Aorta (tissue), 5 donors: ENCODE measurements around the gene RBM44. TPM values are rescaled to one million over a fixed set of nuclear protein-coding genes. Genes with fewer than 3 reads are reported as not detected.
"Not testable (repeated sequence)": the region's sequence is repeated elsewhere in the genome, so short reads cannot be mapped to it uniquely, and the experiment has no call there.

Experiments
- ATAC-seq: fragments of 200-7000 bp; cut with Tn5 transposase; one replicate; pipeline ENCODE4 v1.9.1; 2022; ENCODE audit warnings: moderate library complexity; ENCODE audit not compliant: low FRiP score
- DNase-seq, 2 donors: peaks; one replicate each; pipeline ENCODE4 v3.0.0-alpha.2; 2020
- H3K27ac ChIP-seq, 2 donors: one replicate each; pipeline ENCODE4 v1.5.1; 2013; ENCODE audit warnings: low read length in 2 of 2, mild to moderate bottlenecking in 2 of 2, moderate library complexity in 2 of 2, control low read depth in 1 of 2, inconsistent platforms in 1 of 2, low read depth in 1 of 2
- H3K27me3 ChIP-seq, 2 donors: one replicate each; pipeline ENCODE4 v1.6.1; 2013; ENCODE audit warnings: control low read depth in 1 of 2, low read length in 1 of 2, mild to moderate bottlenecking in 1 of 2, moderate library complexity in 1 of 2; ENCODE audit not compliant: insufficient read depth in 2 of 2, control insufficient read depth in 1 of 2
- H3K36me3 ChIP-seq, 2 donors: one replicate each; pipeline ENCODE4 v1.6.1; 2013; ENCODE audit warnings: control low read depth in 1 of 2, low read length in 1 of 2, mild to moderate bottlenecking in 1 of 2; ENCODE audit not compliant: insufficient read depth in 2 of 2, control insufficient read depth in 1 of 2
- H3K4me1 ChIP-seq, 2 donors: one replicate each; pipeline ENCODE4 v1.6.1; 2013; ENCODE audit warnings: low read length in 2 of 2, control low read depth in 1 of 2, mild to moderate bottlenecking in 1 of 2, moderate library complexity in 1 of 2; ENCODE audit not compliant: insufficient read depth in 2 of 2, control insufficient read depth in 1 of 2
- H3K4me3 ChIP-seq, 2 donors: one replicate each; pipeline ENCODE4 v1.5.1; 2013; ENCODE audit warnings: low read length in 2 of 2, control low read depth in 1 of 2, mild to moderate bottlenecking in 1 of 2
- H3K9me3 ChIP-seq: one replicate; pipeline ENCODE4 v1.6.1; 2013; ENCODE audit warnings: mild to moderate bottlenecking, low read length; ENCODE audit not compliant: control insufficient read depth
- WGBS, 2 donors: extraction: QIAGEN DNeasy Blood & Tissue Kit; methylation state at CpG; one replicate each; pipeline ENCODE4 v1.1.7; 2013; 5-methylcytosine and 5-hydroxymethylcytosine counted together
- intact Hi-C, 2 donors: fragments of 100-400 bp; cut with DNase I; formaldehyde crosslinking; loops; one replicate each; pipeline versions ENCODE4 v1.14.2 to v1.15.0; 2022
- long read RNA-seq, 2 donors: library from polyadenylated mRNA; unstranded; transcript quantifications; one replicate each; pipeline ENCODE4 v2.0.0, GENCODE V29; 2020 to 2021
- polyA plus RNA-seq, 2 donors: library from polyadenylated mRNA; stranded (reverse); fragments of 200-250 nt; gene quantifications; one replicate each; pipeline ENCODE4 v1.2.3, GENCODE V29; 2013
- total RNA-seq, 2 donors: library from RNA; stranded (reverse); fragmentation: NEBNext Ultra II Directional; extraction: Animal tissue kit (Norgen Biotek cat#: 25700); gene quantifications; one replicate each; pipeline ENCODE4 v1.2.1, GENCODE V29; 2021
- donor health status: healthy with polysubstance abuse.
- donor health status: Bipolar disorder and iron deficiency.
- donor health status: DM: no; HTN: no; CAD: no.
- donor health status: DM: no; HTN: no; CAD: no.
- donor health status: DM: yes; HTN: yes; CAD: no.

RBM44 gene
- total RNA-seq (1 to 10 TPM; 2.5 to 3.2 TPM), polyA plus RNA-seq (1 to 10 TPM in 1 of 2 donors, not detected in 1; 1.4 TPM)
- long read RNA-seq, donor 1, partial matches to known transcripts: 0 of 2 reads
- long read RNA-seq, donor 1, other reads (novel, unspliced or antisense): 2 of 2 reads
- long read RNA-seq, donor 2, partial matches to known transcripts: 1 of 1 reads
- long read RNA-seq, donor 2, other reads (novel, unspliced or antisense): 0 of 1 reads

GRCh38 chr2:237798236-237799059, at the start of gene RBM44:
RBM44 (plus strand) TSS chr2:237798779; CDS start chr2:237813610, 14,831 bp downstream.
- Histone ChIP-seq H3K36me3 (no peaks in the 10 kb centered on the region), H3K9me3 (no peaks in the 10 kb centered on the region), H3K4me3 (no peak within 1 kb of the TSS), H3K4me1 (no peaks in the 10 kb centered on the region), H3K27me3 (no peaks in the 10 kb centered on the region), H3K27ac (no peak within 1 kb of the TSS)
- 65 to 75% methylated on average over 76 to 84 of the region's 84 CpGs for WGBS, 2 donors
- intact Hi-C loops: no loop called here
- DNase-seq: no peak
- ATAC-seq: no peak

- H3K27ac ChIP-seq: no peak overlapping the region
- intact Hi-C loops: loop anchor here (5.0 kb wide), 2 partner anchors 77 to 237 kb away; no protein-coding TSS in a partner anchor
- no peaks in the 10 kb centered on the region for H3K9me3 ChIP-seq
- H3K4me1 ChIP-seq: no peaks in the 10 kb centered on the region
- peaks cover 0 to 14% of the 10 kb centered on the region in 2 donors for H3K36me3 ChIP-seq
- 91% methylated on average over 11 of the region's 11 CpGs for WGBS, 2 donors
- no peak overlapping the region for H3K4me3 ChIP-seq
- no peaks in the 10 kb centered on the region for H3K27me3 ChIP-seq
- no peak for ATAC-seq
- DNase-seq: no peak
These were observed 49.6 kb upstream of the RBM44 start for GRCh38 chr2:237749002-237749401.

- ATAC-seq (no peak), DNase-seq (no peak)
- no peaks in the 10 kb centered on the region for H3K9me3 ChIP-seq
- intact Hi-C loops: loop anchor here (5.0 kb wide), 2 partner anchors 78 to 238 kb away; no protein-coding TSS in a partner anchor
- WGBS, 2 donors: 76 to 78% methylated on average over 2 of the region's 2 CpGs
- no peak overlapping the region for H3K27ac ChIP-seq
- H3K4me1 ChIP-seq: no peaks in the 10 kb centered on the region
- H3K27me3 ChIP-seq: no peaks in the 10 kb centered on the region
- peaks cover 4 to 17% of the 10 kb centered on the region in 2 donors for H3K36me3 ChIP-seq
- no peak overlapping the region for H3K4me3 ChIP-seq
These were observed 48.6 kb upstream of the RBM44 start for GRCh38 chr2:237749961-237750360.

GRCh38 chr2:237750441-237750840, 48.1 kb upstream of the RBM44 start:
- intact Hi-C loops, H3K4me3 ChIP-seq, H3K9me3 ChIP-seq, H3K27me3 ChIP-seq, ATAC-seq, H3K27ac ChIP-seq, DNase-seq, H3K4me1 ChIP-seq: not testable (repeated sequence)
- peaks cover 4 to 20% of the 10 kb centered on the region in 2 donors for H3K36me3 ChIP-seq
- WGBS, 2 donors: 92% methylated on average over 15 of the region's 15 CpGs

- Histone ChIP-seq H3K4me3 (no peak overlapping the region), H3K27me3 (no peaks in the 10 kb centered on the region), H3K36me3 (peaks cover 10 to 22% of the 10 kb centered on the region in 2 donors), H3K27ac (no peak overlapping the region), H3K4me1 (no peaks in the 10 kb centered on the region), H3K9me3 (no peaks in the 10 kb centered on the region)
- WGBS, 2 donors: 79 to 83% methylated on average over 5 of the region's 5 CpGs
- ATAC-seq (no peak), DNase-seq (no peak)
- intact Hi-C loops: no loop called here
These were observed 45.8 kb upstream of the RBM44 start for GRCh38 chr2:237752761-237753165.

GRCh38 chr2:237754182-237754581, 44.4 kb upstream of the RBM44 start:
- H3K27ac ChIP-seq: no peak overlapping the region
- intact Hi-C loops: no loop called here
- no peak for ATAC-seq
- no peaks in the 10 kb centered on the region for H3K9me3 ChIP-seq
- H3K36me3 ChIP-seq: peaks cover 10 to 24% of the 10 kb centered on the region in 2 donors
- H3K4me1 ChIP-seq: no peaks in the 10 kb centered on the region
- H3K27me3 ChIP-seq: no peaks in the 10 kb centered on the region
- H3K4me3 ChIP-seq: no peak overlapping the region
- no peak for DNase-seq
- WGBS, 2 donors: 59 to 63% methylated on average over 3 of the region's 3 CpGs

GRCh38 chr2:237754626-237755248, 43.8 kb upstream of the RBM44 start:
- Histone ChIP-seq H3K27me3 (no peaks in the 10 kb centered on the region), H3K4me1 (no peaks in the 10 kb centered on the region), H3K9me3 (no peaks in the 10 kb centered on the region), H3K27ac (no peak overlapping the region), H3K36me3 (peaks cover 10 to 25% of the 10 kb centered on the region in 2 donors), H3K4me3 (no peak overlapping the region)
- 81 to 82% methylated on average over 11 to 12 of the region's 12 CpGs for WGBS, 2 donors
- ATAC-seq (no peak), DNase-seq (no peak)
- intact Hi-C loops: no loop called here

- peaks cover 10 to 21% of the 10 kb centered on the region in 2 donors for H3K36me3 ChIP-seq
- no peaks in the 10 kb centered on the region for H3K4me1 ChIP-seq
- intact Hi-C loops: no loop called here
- H3K27me3 ChIP-seq: no peaks in the 10 kb centered on the region
- whole genome bisulfite sequencing, 2 donors: 84 to 86% methylated on average over 10 of the region's 10 CpGs
- DNase-seq: no peak
- no peak for ATAC-seq
- H3K4me3 ChIP-seq: no peak overlapping the region
- H3K9me3 ChIP-seq: no peaks in the 10 kb centered on the region
- H3K27ac ChIP-seq: no peak overlapping the region
These were observed 41.0 kb upstream of the RBM44 start for GRCh38 chr2:237757616-237758015.
